HG02870 (cell line): ENCODE data around the gene THSD7B.
"Not testable (repeated sequence)": the region's sequence is repeated elsewhere in the genome, so short reads cannot be mapped to it uniquely, and the experiment has no call there.

ENCODE experiments used
- ATAC-seq: cut with Tn5 transposase; IDR thresholded peaks from one replicate; pipeline ENCODE4 v1.9.1; 2021; ENCODE audit warnings: mild to moderate bottlenecking, moderate library complexity; ENCODE audit not compliant: unreplicated experiment

The THSD7B gene

DNA sequence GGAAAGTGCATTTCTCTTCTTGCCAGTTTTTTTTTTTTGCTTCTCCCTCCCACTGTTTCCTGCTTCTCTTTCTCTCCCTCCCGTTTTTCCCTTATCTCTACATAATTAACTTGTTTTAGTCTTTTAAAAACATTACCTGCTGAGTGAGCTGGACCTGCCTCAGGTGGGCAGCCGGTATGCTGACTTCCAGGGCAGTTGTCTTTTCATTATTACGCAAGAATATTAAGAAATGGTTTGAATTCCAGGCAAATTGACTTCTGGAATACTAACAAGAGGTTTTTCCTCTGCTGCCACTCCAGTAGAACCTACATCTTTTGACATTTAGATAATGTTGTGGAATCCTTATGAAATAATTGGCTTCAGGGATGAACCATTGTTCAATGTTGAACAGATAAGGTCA, 161.8 kb downstream of the THSD7B start:
- no peak for ATAC-seq

DNA sequence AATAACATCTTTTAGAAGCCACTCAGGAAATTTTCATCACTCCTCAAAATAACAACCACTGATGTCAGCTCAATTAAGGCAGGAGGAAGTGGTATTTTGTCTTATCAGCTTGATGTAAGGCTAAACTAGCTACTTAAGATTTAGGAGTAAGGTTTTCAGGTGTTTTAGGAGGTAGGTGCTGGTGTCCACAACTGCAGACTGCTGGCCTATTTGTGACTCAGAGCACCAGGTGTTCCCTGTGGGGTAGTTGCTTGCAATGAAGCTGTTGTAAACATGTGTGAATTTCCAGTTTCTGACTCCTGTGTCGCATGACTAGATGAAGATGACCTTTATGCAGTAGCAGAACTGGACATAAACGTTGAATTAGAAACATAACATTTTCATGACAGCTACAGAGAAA, 164.2 kb downstream of the THSD7B start:
- no peak for ATAC-seq

DNA sequence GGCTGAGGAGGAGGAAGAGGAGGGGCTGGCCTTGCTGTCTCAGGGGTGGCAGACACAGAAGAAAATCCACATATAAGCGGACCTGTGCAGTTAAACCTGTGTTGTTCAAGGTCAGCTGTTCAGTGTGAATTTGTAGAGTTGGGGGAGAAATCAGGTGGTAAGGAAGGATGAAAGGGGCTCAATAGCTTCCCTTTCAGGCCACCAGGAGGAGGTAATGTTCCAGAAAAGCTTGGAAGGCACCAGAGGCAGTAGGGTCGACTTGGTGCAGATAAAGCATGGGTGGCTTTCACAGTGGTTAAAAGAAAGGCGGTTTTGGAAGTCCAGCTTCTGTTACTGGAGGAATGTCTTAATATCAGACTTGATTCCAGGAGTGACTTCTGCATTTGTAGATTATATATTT, 167.4 kb downstream of the THSD7B start:
- no peak for ATAC-seq

DNA sequence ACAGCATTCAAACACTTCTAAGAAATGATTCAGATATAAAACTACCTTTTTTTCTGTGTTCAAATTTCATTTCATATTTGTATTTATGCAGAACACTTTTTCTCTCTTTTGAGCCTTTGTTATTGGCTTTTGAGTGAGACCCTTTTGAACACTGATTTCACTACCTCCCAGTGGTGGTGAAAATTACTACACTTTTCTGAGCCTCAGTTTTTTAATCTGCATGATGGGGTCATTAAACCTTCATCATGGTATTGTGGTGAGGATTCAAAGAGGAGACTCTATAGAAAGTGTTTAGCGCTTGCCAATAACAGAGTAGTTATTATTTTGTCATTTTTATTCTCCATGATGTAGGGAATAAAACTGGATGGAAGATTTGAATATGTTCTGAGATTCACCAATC, 169.8 kb downstream of the THSD7B start:
- ATAC-seq, result no peak

DNA sequence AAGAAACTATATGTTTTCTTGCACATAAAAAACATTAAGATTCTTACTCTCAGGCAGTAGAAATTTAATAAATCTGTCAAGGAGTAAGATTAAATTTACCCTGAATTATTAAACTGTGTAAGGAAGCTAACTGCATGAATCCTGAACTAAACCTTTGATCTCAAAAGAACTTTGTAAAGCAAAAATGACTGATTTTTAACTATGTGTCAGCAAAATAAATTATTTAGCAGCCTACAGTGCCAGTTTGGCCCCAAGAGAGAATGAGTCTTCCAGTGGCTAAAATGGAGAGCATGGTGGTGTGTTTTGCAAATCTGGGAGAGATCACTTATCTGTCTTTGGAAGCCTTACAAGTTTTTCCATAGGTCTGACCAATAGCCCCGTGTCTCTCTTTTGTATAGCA, 190.7 kb downstream of the THSD7B start:
- no peak for ATAC-seq

DNA sequence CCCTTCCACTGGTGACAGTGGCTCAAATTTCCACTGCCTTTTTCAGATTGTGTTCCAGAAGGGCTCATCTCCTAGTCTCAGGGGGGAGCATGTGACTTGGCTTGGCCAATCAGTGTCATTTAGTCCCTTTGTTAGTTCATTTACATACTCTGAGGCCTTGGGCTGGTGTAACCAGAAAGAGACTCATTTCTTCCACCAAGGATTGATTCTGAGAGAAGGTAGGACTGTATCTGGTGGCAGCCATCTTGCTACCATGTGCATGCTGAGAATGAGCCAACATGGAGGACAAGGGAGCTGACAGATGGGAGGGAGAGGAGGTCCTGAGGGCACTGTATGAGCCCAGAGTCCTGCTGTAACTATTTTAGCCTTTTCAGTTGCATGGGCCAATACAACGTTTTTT, 191.7 kb downstream of the THSD7B start:
- ATAC-seq, result no peak

DNA sequence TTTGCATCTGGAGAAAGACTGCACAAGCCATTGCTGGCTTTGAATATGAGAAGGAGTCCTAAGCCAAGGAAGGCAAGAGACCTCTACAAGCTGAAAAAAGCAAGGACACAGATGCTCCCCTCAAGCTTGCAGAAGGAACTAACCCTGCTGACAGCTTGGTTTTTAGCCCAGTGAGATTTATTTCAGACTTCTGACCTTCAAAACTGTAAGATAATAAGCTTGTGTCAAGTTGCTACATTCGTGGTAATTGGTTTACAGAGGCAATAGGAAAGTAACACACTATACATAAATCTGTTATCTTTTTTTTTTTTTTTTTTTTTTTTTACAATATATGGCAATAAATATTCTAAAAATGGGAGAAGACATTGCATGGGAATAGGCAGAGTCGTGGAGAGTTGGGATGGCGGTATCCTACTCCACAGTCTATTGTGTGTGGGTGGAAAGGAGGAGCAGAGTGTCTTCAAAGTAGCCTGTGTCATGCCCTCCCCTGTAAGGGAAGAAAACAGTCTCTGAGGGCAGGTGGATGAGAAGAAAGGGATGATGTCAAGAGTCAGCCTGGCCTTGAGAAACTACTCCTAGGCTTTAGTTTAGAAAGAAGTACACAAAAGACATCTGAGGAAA, 196.9 kb downstream of the THSD7B start:
- no peak for ATAC-seq

DNA sequence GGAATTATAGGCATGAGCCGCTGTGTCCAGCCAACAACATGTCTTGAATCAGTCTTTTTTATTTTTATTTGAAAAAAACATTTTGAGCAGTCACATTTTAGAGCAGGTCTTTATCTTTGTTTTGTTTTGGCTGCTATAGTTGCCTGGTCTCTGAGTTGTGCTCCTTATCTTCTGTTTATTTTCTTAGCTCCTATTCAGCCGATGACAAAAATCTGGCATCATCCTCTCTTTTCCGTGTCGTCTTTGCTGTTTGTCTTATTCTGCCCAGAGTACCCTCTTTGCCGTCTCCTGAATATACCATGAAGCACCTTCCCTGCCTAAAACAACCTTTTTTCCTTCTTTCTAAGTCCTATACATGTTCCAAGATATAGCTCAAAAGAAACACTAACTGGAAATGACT, 201.1 kb downstream of the THSD7B start:
- no peak for ATAC-seq

DNA sequence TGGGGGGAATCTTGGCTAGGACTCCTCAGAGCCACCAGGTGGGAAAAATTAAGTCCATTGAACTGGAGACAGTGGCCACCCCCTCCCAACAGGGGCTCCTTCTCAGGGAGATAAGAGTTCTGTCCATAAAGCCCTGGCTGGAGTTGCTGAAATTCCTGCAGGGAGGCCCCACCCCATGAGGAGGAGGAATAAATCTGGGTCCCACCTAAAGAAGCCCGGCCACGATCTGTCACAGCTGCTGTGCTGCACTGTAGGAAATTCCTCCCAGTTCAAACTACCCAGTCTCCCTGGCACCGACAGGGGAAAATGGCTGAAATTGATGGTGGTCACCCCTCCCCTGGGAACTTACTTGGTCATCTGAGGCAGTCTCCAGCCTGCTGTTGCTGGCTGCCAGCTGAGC, 215.0 kb downstream of the THSD7B start:
- no peak for ATAC-seq

DNA sequence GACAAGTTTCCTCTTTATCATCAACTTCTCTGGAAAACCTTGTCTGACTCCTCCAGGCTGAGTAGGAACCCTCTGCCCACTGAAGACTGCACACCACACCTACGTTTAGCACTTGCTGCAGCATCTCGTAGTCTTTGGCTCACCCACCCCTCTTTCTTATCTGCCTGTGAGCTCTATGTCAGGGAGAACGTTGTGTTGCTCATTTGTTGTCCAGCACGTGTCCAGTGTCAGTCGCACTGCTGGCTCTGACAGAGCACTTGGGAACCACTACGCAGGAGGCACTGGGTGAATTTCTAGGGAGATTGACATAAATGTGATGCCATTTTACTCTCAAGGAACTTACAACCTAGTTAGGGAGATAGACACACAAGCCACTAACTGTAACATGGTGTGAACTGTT, 216.3 kb downstream of the THSD7B start:
- not testable (repeated sequence) for ATAC-seq

DNA sequence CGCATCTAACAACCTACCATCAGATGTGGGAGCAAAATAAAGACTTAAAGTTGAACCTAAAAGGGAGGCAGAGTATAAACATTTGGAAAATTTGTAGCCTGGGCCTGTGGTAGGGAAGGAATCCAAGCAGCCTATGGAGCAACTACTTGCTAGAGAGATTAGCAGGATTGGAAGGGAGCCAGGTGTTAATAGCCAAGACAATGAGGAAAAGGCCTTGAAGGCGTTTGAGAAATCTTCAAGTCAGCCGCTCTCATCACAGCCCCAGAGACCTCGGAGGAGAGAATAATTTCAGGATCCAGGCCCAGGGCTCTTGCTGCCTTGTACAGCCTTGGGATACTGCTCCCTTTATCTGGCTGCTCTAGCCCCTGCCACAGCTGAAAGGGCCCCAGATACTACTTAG, 219.7 kb downstream of the THSD7B start:
- no peak for ATAC-seq

DNA sequence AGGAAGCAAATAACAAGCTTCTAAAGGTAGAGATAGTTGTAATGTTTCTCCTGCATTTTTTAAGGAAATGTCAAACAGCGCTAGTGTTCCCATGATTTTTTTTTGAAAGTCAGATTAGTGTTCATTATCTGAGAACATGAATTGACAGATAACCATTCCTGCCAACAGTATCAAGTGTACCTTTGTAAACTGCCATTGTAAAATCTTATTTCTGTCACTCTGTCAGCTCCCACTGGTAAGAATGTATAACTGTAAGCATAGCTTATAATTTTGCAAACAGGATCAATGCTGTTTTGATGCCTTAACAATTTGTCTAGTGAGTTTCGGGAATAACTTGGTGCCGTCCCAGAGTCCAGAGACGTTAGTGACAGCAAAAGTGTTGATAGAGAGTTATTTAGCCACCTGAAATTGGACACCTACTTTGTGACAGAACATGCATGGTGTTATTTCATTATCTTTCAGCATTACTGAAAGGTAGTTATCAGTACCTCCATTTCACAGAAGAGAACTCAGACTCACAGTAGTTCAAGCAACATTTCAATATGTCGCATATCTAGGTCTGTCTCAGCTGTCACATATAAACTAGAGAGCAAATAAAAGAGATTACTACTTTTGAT, 221.4 kb downstream of the THSD7B start:
- ATAC-seq, result no peak

DNA sequence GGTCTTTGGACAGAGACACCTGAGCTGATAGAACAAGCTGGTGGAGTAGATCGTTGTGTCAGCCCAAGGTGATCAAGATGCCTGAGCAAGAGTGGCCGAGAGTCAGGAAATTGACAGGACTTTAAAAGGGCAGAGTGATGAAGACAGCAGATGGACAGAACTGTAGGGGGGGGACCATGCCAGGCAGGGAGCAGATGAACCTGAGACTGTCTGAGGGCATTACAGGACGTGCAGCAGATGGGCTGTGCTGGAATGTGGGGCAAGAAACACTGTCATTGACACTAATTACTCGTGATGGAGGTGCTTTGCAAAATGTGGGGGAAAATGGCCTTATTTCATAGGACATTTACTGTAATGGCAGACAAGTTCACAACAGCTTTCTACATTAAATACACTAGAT, 225.0 kb downstream of the THSD7B start:
- ATAC-seq, result no peak

DNA sequence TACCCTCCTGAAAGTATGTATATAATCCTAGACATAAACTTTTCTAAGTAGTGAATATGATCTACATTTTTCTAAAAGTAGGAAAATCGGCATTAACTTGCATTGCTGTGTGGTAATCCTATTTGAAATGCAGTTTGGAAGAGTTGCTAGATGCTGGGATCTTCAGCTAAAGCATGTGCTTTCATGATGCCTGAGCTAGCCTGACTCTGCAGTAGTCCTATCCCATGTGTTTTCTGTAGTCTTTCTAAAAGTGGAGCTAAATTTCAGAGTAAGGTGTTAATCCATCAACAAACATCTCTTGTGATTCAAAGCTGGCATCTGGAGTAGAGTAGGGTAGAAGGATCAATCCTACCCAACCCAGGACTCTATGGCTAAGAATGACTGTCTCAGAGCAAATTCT, 229.4 kb downstream of the THSD7B start:
- no peak for ATAC-seq

DNA sequence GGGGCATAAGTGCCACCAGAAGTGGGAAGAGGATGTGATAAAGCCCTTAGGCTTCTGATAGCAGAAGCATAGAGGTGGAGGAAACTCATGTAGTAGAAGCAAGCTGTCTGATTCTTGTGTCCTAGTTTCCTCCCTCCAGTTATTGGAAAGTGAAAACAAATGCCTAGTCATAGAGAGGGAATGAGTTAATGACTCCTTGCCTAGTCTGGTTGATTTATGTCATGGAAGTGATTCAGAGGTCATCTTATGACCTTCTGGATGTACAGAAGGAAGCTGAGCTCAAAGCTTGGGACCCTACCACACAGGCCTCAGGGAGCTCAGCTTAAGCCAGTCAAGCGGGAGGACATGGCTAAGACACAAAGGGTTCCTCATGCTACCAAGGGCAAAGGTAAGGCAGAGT, 232.2 kb downstream of the THSD7B start:
- no peak for ATAC-seq

DNA sequence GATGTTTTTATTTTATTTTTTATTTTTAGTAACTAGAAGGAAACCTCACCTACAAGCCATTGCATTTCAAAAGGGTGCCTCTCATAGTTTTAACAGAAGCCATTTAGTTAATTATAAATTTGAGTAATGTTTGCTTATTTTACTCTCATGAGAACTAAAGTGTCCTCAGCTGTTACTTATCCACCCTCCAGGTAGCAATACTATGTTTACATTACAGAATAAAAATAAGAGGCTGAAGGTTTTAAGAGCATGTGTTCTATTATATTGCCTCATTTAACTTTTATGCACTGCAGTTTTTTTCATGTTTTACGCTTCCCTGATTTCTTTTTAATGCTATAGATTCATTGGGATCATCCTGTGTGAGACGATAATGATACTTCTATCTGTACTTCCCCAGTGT, 235.5 kb downstream of the THSD7B start:
- no peak for ATAC-seq

DNA sequence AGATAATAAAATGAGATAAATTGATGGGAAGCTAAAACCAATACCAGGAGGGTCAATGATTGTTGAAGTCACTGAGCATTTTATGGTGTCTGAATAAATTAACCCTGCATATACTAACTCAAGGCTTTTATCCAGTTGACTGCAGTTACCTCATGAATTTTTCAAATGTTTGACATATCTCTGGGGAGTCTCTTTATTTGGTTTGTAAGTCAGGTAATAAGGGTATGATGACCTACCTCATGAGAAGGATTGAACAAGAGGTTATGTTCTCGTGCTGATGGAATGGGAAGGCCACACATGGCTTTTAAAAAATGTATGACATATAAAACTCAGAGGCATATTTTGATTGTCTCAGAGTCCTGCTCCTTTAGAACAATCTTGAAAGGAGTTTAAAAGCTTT, 237.6 kb downstream of the THSD7B start:
- no peak for ATAC-seq

DNA sequence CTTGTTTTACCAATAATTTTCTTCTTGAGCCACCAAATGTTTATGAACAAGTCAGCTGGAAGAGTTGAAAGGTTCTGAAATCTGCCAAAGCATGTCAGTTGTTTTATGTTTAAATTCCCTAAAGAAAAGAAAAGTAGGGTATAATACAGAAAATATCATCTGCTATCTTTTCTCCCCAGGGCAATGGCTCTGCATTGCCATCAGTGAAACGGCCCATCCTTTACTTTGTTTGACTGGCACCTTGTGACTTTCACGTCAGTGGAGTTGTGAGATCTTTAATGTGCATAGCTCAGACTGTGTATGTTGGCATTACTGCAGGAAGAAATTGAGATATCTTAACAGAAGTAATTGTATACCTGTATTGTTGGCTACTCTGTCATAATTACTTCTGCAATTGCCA, 239.9 kb downstream of the THSD7B start:
- ATAC-seq, result no peak

DNA sequence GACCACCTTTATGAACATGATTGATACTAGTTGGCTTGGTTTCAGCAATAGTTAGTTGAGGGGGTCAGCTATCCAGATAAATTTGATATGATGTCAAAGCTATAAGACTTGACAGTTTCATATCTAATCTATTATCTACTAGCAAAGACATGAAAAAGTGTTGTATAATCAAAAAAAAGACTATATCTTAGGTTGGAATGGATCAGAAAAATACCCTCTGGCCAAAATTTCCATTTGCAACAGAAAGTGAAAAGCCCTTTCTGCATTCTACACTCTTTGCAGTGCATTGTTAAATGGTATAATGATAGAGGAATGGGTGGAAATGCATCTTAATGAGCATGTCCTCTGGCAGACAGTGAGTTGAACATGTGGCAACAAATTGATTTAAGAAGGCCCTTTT, 242.6 kb downstream of the THSD7B start:
- no peak for ATAC-seq

DNA sequence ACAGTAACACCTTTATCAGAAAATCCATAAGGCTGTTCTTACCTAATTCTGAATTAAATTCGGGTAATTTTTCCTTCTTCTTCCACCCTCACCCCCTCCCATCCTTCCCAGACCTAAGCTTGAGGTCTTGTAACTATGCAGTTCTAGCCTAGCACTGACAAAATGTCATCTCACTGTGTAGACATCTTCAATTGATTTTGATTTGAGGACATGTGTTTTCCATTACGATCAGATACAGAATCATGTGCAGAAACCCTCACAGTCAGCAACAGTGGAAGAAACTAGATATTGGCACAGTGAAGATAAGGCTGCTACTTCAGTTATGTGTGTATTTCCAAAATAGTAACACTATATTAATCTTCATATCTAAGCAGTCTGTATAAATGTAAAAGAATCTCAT, 244.6 kb downstream of the THSD7B start:
- no peak for ATAC-seq

DNA sequence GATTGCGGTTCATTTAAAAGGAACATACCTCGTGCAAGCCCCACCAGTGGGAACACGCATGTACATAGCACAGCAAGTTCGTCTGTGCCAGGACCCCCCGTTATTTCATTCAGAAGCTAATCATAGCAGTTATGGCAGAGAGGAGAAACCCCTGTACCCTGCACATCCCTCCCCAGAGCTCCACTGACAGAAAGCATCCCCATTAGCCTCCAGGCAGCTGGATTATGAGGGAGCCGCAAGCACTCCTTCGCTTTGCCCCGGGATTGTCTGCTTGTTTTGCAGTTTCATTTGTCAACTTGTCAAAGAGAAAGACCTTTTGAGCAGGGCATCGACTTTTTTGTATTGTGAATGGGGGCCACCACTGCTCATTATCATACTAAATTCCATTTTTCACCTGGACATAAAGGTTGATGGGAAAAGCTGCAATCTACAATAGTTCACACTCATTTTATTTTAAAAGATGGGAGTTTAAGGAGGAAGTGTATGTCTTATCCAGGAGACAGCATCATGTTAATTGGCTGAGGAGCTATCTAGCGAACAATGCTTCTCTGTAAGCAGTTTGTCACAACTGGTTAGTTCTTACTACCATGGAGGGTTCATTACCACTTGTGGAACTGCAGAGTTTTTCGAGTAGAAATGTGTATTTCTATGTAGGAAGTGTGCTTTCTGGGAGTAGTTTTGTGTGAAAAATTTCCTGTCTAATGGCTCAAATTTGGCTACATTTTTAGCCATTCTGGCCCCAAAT, 255.3 kb downstream of the THSD7B start:
- ATAC-seq, result no peak

DNA sequence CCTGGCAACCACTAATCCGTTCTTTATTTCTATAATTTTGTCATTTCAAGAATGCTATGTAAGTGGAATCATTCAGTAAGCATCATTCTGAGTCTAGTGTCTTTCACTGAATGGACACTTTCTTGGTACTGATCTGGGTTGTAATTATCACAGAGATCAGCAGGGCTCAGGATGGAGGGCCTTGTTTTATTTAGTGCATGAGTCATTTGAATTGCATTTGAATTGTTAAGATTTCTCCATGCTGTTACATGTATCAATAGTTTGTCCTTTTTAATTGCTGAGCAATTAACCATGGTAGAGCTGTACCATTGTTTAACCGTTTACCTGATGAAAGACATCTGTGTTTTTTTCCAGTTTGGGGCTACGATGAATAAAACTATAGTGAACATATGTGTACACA, 256.4 kb downstream of the THSD7B start:
- no peak for ATAC-seq

DNA sequence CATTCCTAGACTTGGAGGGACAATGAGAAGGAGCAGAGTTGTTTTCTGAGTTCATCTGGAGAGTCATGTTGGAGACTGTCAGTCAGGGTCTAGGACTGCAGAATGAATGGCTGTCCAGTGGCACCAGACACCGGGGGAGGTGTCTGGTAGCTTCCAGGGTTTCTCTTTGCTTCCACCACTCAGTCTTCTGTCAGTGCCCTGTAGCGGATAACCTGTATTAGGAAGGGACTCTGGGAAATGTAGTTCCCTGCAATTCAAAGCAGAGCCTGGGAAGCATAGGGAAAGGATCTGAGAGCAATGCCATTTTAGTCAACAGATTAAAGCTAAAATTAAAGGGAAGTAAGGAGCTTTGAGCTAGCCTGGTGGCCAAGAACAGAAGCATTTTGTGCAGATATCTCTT, 257.9 kb downstream of the THSD7B start:
- no peak for ATAC-seq
